Measurements from ENCODE around the gene F2R. TPM values are rescaled to one million over a fixed set of nuclear protein-coding genes. Genes with fewer than 3 reads are reported as not detected.

F2R gene
- total and polyA plus RNA-seq, 2 of the 4 experiments (the other 2 are of a cell fraction): 85.7 to 147 TPM

GRCh38 chr5:76754668-76755078 is 38.7 kb downstream of the F2R start:
- H2AK9ac ChIP-seq (replicated peaks; ENCODE audit: low read depth, low read length, poor library complexity): peak overlapping the region; percentile 33
- H3K27ac ChIP-seq (ENCODE audit: insufficient read depth, low read length): no peak overlapping the region
- BruUV-seq (replicated peaks): no TSS peak
- no peak overlapping the region for H2AFZ ChIP-seq (replicated peaks; ENCODE audit: low read length, poor library complexity)
- no peak overlapping the region for H3K14ac ChIP-seq (replicated peaks; ENCODE audit: low read depth, low read length)
- no peak overlapping the region for H2AK5ac ChIP-seq (ENCODE audit: low read depth, low read length)
- H3K9me1 ChIP-seq (ENCODE audit: insufficient read depth, low read length): no peaks in the 10 kb centered on the region; the same call in 1 of the 2 replicates
- H2BK15ac ChIP-seq (ENCODE audit: low read depth, low read length): no peak overlapping the region
- no peak overlapping the region for H4K5ac ChIP-seq (ENCODE audit: low read depth, low read length)
- ChIA-PET POLR2A (ENCODE audit: unreplicated experiment) (no interaction called here), CTCF (no interaction called here)
- H4K91ac ChIP-seq (ENCODE audit: insufficient read depth, low read depth, low read length): no peak overlapping the region
- no peak overlapping the region for H3K18ac ChIP-seq (ENCODE audit: low read depth, low read length)
- no peak overlapping the region for H2BK20ac ChIP-seq (ENCODE audit: low read depth, low read length)
- no peak for DNase-seq
- no peak overlapping the region for H3K4me2 ChIP-seq (ENCODE audit: low read depth, low read length)
- H3K36me3 ChIP-seq (ENCODE audit: control insufficient read depth, insufficient read depth, low read length): no peaks in the 10 kb centered on the region
- TF ChIP-seq CTCF (conservative IDR thresholded peaks at IDR 0.05; ENCODE audit: low read depth, low read length): no peak
- TF ChIP-seq CHD1 (IDR thresholded peaks at IDR 0.05; ENCODE audit: low read depth, low read length): no peak
- TF ChIP-seq MAFK (IDR thresholded peaks at IDR 0.05; ENCODE audit: low read depth, low read length): no peak
- TF ChIP-seq RCOR1 (IDR thresholded peaks at IDR 0.05; ENCODE audit: insufficient replicate concordance, low read length): no peak
- TF ChIP-seq ELK1 (IDR thresholded peaks at IDR 0.05; ENCODE audit: borderline replicate concordance, low read depth, low read length): no peak
- TF ChIP-seq MXI1 (IDR thresholded peaks at IDR 0.05; ENCODE audit: borderline replicate concordance, low read depth, low read length): no peak
- no peak for TF ChIP-seq RAD21 (IDR thresholded peaks at IDR 0.05; ENCODE audit: low read length)
- no peak for TF ChIP-seq BHLHE40 (IDR thresholded peaks at IDR 0.05; ENCODE audit: low read depth, low read length)
- TF ChIP-seq RFX5 (IDR thresholded peaks at IDR 0.05; ENCODE audit: low read depth, low read length): no peak
- TF ChIP-seq POLR2A (IDR thresholded peaks at IDR 0.05; ENCODE audit: low read depth, low read length): no peak
- TF ChIP-seq MAZ (IDR thresholded peaks at IDR 0.05; ENCODE audit: borderline replicate concordance, low read depth, low read length): no peak
- no peak for TF ChIP-seq CEBPB (IDR thresholded peaks at IDR 0.05; ENCODE audit: low read depth, low read length)
- TF ChIP-seq SMC3 (IDR thresholded peaks at IDR 0.05; ENCODE audit: low read depth, low read length): no peak
- no peak for TF ChIP-seq FOS (IDR thresholded peaks at IDR 0.05; ENCODE audit: low read depth, low read length)
- H4K20me1 ChIP-seq (ENCODE audit: insufficient read depth, low read length): no peaks in the 10 kb centered on the region
- no peak overlapping the region for H3K56ac ChIP-seq (ENCODE audit: extremely low read depth, insufficient read depth, low read length)
- no peaks in the 10 kb centered on the region for H3K79me1 ChIP-seq (ENCODE audit: low read depth in 1 of 2, low read length in 2 of 2)
- H4K8ac ChIP-seq (ENCODE audit: low read depth in 2 of 2, low read length in 2 of 2): no peak overlapping the region
- H3K27me3 ChIP-seq (ENCODE audit: control insufficient read depth, insufficient read depth, low read length): no peaks in the 10 kb centered on the region; the same call in 1 of the 2 replicates
- H2BK5ac ChIP-seq (ENCODE audit: low read depth, low read length, poor library complexity, severe bottlenecking): no peak overlapping the region
- no CpG with 5 or more reads among the region's 3 CpGs for WGBS, 2 experiments (ENCODE audit: extremely low coverage in 2 of 2, insufficient read length in 1 of 2)
- H3K4me1 ChIP-seq (ENCODE audit: control insufficient read depth, insufficient read depth, low read length): no peaks in the 10 kb centered on the region
- ATAC-seq (ENCODE audit: low read depth): no peak
- H2BK120ac ChIP-seq (ENCODE audit: low read depth, low read length): no peak overlapping the region
- H3K9me3 ChIP-seq (ENCODE audit: control insufficient read depth, insufficient read depth, low read length): no peaks in the 10 kb centered on the region
- no peak overlapping the region for H3K4me3 ChIP-seq (ENCODE audit: insufficient read depth, low read depth, low read length)
- dilution Hi-C loops (cut with HindIII; ENCODE audit: low sequenced_read_pairs, unreplicated experiment): no loop called here
- no peak overlapping the region for H3K9ac ChIP-seq (ENCODE audit: low read depth, low read length)
- no peak overlapping the region for H3K4ac ChIP-seq (ENCODE audit: low read depth, low read length)
- intact Hi-C loops (cut with micrococcal nuclease): no loop called here
- in situ Hi-C loops (cut with MboI; ENCODE audit: low sequenced_read_pairs): no loop called here
- no peak overlapping the region for H3K23ac ChIP-seq (ENCODE audit: low read depth, low read length)

Data from IMR-90 (cell line).